HG02938 (cell line): ENCODE data around the gene C19orf81.

Experiments used
- ATAC-seq: cut with Tn5 transposase; IDR thresholded peaks from one replicate; pipeline ENCODE4 v1.9.1; 2021; ENCODE audit warnings: mild to moderate bottlenecking, moderate library complexity; ENCODE audit not compliant: unreplicated experiment

The C19orf81 gene

DNA sequence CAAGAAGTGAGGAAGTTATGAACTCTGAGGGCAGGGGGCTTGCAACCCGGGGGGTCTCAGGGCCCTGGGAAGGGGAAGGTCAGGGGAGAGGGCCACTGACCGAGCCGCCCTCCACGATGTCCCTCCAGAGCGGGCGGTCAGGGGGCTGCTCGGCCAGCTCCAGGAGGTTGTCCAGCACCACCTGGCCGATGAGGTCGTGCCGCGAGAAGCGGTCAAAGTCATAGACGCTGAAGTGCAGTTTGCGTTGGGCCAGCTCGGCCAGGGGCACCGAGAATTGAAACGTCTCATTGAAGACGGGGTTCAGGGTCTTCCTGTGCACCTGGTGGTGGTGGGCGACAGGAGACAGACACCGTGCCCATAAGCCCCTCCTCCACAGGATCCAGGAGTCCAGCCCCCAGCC lies 20.1 kb upstream of the C19orf81 start:
- no peak for ATAC-seq

DNA sequence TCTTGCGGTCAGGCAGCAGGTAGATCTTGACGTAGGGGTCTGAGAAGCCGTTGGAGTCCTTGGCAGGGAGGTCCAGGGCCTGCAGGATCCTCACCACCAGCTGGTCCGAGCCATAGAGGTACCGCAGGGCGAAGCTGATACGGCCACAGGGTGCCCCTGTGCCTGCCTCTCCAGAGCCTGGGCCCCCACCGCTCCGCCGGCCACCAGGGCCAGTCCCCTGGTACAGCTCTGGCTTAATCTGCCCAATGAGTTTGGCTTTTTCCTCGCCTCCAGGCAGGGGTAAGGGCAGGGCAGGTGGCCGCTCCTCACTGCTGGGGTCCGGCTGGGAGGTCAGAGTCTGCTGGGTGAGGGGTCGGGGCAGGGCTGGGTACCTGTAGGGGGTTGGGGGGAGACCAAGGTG lies 19.4 kb upstream of the C19orf81 start:
- no peak for ATAC-seq

DNA sequence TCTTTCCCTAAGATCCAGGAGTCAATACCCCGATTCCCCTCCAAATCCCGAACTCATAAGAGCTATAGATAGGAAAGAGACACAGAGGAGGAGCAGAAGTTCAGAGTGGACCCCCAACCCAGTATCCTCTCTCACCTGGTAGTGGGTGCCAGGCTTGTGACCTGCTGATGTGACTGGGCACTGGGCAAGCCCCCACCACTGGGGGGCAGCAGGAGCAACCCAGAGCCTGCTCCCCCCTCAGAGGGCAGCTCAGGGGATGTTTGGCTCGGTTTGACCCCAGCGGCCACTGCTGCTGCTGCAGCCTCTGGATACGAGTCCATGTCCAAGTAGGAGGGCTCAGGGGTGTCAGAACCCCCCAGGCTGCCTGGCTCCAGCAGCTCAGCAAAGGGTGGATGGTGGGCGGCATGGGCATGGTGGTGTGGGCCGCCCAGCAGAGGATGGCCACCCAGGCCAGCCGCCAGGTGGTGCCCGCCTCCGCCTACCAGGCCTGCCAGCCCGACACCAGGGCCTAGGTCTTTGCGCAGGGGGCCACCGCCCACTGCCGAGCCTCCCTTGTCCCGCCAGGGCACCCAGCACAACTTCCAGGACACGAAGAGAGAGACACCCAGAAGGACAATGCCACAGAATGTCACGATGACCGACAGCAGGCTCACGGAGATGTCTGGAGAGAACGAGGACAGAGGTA lies 17.0 kb upstream of the C19orf81 start:
- no peak for ATAC-seq

DNA sequence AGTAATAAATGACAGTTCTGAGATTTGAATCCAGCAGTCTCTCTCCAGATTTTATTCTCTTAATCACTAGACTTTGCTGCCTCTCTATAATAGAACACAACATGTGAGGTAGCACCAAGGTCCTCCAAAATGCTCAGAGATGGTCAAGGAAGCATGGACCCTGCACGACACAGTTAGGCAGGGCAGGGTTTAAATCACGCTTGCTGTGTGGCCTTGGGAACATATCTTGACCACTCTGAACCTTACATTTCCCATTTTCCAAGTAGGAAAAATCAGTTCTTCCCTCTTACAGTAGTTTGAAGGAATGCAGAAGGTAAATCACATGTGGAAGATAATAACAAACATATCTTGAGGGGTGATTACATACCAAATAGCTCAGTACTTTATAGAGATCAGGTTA lies 15.9 kb upstream of the C19orf81 start:
- no peak for ATAC-seq

DNA sequence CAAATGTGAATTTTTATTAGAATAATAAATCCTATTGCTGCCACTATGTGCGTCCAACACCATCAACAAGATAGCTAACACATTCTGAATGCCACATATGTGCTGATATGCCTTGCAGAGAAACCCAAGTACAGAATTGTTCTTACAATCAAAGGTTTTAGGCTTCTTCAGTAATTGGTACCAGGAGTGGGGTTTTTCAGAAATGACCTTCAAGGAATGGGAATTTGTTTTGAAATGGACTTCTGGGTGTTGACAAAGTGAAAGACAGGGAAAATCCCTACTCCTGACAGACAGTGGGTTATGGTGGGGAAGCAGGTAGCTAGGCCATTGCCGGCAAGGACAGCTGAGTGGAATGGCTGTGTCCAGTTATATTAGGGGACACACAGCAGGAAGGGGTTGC lies 15.3 kb upstream of the C19orf81 start:
- ATAC-seq, result no peak

DNA sequence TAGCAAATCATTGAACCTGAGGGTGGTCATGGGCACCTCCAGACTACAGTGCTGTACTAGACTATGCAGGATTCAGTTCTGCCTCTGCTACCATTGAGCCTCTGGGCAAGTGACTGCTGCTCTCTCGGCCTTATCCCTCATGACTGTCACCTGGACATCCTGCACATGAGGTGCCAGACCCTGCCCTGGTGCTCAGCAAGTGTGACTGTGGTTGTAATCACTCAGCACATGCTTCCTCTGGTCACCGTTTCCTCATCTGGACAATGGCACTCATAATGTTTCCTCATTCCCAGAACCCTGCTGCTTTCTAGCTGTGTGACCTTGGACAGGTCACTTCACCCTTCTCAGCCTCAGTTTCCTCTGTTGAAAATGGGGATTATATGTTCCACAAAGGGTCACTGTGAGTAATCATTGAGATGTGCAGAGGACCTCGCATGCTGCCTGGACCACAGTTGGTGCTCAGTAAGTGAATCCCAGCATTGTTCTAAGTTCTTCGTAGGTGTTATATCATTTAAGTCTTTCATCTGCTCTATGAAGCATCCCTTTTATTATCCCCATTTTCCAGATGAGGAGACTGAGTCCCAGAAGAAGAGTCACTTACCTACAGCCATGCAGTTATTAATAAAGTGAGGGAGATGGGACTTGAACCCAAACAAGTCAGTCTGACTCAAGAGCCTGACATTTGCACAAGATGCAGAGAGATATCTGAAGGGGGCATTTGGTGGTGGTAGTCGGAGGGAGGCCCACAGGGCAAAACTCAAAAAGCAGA lies 12.7 kb upstream of the C19orf81 start:
- ATAC-seq, result no peak

DNA sequence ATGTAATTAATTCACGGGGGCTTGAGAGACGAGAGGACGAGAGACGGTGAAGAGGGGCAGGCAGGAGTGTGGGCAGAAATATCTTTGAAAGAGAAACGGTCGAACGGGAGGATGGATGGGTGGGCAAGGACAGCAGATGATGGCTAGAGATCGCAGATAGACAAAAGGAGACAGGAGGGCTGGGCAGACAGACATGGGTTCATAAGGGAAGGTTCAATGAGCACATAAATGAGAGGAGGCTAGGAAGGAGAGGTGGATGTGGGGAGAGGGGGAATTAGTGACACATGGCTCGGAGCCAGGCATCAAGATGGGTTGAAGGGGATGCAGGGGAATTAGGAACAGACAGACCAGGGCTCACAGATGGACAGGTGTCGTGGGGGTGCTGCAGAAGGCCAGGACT lies 10.6 kb upstream of the C19orf81 start:
- no peak for ATAC-seq

DNA sequence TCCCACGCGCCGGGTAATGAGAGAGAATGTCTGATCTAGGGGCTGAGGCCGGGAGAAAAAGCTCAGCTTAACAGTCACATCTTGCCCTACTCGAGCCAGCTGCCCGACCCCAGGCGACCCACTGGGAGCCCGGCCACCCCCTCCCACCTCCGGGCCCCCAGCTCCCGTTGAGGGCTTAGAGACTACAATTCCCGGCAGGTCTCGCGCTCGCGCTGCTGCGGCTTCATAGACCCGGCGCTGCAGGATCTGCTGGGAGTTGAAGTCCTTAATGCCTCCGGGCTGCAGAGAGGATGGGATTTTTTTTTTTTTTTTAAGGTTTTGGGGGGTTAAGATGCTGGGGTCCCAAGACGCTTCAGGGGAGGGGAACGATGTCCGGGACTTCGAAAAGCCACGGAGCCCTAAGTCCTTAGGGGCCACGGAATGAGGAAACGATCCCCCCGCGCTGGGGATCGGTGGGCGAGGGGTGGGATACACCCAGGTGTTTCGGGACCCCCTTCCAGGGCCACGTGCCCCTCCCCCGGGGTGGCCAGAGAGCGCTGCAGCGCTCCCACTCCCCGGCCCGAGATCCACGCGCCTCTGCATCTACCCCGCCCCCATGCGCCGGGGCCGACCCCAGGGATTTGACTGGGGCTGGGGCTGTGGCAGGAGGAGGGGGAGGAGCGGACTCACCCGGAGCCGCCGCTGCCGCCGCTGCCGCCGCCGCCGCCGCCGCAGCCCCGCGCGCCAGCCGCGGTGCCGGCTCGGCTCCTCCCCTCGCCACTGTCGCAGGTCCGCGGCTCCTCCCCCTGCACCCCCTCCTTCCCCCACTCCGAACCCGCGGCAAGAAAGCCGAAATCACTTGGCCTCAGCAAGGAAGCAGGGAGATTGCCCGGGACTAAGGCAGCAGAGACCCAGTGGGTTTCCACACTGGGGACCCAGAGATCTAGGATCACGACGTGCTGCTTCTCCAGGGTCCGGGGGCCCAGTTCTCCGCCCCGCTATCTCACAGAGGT lies 9.8 kb upstream of the C19orf81 start, which contains the start of gene SYT3:
Gene SYT3, minus strand, starts transcription at position 761 of the 992 bp plus-strand sequence. CDS start 2,470 bp downstream, outside the sequence.
- no peak for ATAC-seq

DNA sequence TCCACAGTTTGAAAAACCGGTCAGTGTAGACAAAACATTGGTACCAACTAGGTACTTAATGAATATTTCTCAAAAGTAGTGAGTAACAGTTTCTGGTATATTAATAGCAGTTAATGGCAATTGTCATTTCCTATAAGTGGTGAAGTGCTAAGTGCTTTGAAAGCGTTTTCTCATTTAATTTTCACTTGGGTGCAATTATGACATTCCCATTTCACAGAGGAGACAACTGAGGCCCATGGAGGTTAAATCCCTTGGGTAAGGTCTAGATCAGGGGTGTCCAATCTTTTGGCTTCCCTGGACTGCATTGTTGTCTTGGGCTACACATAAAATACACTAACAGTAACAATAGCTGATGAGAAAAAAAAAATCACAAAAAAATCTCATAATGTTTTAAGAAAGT lies 8.9 kb upstream of the C19orf81 start:
- no peak for ATAC-seq

DNA sequence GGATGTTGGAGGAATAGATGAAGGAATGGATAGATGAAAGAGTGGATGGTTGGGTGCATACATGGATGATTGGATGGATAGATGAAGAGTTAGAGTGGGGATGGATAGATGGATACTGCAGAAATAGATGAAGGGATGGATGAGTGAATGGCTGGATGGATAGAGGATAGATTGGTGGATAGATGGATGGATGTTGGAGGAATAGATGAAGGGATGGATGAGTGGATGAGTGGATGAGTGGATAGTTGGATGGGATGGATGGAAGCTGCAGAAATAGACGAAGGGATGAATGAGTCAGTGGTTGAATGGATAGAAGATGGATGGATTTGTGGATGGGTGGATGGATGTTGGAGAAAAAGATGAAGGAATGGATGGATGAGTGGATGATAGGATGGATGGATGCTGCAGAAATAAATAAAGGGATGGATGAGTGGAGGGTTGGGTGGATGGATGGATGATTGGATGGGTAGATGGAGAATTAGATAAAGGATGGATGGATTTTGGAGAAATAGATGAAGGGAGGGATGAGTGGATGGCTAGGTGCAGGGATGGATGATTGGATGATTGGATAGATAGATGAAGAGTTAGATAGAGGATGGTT lies 4.8 kb upstream of the C19orf81 start:
- no peak for ATAC-seq

DNA sequence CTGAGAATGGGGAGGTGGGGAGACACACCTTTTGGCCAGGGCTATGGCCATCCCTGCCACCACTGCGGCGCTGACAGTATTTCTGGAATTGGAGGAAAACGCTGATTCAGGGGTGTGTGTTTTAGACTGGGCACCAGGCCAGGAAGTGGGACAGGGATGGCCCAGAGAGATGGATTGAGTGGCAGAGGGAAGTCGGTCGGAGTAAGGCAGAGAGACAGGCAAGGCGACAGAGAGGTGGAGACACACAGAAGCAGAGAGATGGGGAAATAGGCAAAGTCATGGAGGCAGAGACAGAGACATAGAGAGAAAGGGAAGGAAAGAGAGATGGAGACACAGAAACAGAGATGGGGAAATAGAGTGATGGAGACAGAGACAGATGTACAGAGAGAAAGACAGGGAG lies 4.1 kb upstream of the C19orf81 start:
- ATAC-seq, result no peak

DNA sequence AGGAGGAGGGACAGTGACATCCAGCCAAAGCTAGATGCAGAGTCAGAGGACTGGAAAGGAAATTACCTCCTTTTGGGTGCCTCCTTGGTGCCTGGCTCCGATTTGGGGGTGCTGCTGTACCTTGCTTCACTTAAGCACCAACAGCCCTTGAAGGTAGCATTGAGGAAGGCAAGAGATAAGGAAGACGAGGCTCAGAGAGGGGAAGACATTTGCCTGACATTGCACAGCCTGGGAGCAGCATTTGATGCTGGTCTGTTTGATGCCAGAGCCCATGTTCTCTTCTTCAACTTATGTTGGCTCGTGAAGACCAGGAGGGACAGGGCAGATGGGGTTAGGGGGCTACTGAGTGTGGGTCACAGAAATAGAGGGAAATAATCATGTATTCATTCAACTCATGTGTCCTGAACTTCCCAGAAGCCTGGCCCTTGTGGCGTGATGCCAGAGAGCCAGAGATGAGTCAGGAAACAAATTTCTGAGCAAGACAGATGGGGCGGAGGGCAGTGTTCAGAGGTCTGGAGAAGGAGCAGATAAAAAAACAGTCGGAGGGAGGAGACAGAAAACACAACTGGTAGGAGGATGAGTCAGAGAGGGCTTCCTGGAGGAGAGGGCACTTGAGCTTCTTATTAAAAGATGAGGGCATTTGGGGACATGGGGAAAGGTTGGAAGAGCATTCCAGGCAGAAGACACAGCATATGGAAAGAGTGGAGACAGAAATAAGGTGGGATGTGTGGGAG lies 3.0 kb upstream of the C19orf81 start:
- no peak for ATAC-seq

DNA sequence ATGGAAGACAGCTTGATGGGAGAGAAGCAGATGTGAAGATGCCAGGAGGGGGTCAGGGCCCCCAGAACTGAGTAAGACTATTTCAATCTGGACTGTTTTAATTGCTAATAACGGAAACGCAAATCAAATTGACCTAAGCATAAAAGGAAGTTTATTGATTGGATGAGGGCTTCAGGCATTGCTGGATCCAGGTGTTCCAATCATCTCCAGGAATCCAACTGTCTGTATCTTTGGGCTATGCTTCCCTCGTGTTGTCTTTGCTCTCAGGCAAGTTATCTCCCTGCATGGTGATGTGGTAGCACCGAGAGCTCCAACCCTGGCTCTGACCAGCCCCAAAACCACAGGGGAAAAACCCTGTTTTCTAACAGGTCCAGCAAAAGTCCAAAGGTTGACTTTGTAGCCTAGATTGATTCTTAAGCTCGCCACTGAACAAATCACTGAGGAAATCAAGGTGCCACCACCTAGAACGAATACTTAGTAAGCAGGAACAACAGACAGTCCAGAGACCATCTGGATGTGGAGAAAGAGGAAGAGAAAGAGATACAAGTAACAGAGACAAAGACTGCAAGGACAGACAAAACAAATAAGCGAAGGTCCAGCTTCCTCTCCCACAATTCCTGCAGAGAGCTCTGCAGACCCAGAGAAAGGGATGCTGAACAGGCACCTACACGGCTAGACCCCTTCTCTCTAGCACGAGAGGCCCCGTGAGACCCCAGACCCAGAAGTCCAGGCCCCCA lies 1.2 kb upstream of the C19orf81 start:
- ATAC-seq, result no peak

DNA sequence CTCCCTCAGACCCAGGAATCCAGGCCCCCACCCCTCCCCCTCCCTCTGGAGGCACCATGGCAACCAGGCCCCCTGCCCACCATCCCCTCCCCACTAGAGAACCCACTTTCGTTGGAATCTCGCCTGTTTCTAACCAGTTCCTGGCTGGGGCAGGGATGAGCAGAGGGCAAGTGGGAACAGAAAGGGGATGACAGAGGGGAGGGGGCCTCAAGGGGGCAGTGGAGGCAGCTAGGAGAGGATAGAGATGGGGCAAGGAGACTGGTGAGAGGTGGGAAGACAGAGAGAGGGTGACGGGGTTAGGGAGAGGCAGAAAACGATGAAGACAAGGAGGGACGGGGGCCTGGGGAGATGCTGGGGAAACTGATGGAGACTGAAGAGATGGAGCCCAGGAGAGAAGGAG lies 586 bp upstream of the C19orf81 start:
- no peak for ATAC-seq

DNA sequence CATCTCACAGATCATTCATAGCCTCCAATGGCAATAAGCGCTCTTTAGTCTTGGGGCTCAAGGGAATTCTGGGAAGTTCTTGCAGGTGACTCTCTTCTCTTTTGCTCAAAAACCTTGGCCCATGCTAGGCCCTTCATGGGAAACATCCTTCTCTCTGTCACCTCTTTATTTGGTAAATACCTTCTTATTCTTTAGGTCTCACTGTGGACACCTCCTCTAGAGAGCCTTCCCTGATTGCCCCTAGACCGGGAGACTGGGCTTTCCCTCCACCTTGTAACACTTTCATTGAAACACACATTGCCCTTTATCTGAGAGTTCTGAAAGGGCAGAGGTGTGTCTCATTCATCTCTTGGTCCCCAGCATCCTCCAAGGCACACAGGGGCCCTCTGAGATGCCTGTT lies 1.9 kb downstream of the C19orf81 start:
- no peak for ATAC-seq

DNA sequence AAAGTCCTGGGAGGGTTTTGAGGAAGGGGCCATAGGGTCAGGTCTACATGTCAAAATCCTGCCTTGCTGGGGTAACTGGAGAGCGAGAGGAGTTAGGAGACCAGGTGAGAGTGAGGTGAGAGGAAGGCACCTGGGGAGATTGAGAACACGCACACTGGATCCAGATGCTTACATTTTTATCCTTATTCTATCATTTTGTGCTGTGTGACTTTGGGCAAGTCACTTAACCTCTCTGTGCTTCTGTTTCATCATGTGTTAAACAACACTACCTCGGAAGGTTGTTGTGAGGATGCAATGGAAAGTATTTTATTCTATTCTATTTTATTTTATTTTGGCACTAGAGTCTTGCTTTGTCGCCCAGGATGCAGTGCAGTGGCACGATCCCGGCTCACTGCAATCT lies 3.5 kb downstream of the C19orf81 start:
- ATAC-seq, result no peak

DNA sequence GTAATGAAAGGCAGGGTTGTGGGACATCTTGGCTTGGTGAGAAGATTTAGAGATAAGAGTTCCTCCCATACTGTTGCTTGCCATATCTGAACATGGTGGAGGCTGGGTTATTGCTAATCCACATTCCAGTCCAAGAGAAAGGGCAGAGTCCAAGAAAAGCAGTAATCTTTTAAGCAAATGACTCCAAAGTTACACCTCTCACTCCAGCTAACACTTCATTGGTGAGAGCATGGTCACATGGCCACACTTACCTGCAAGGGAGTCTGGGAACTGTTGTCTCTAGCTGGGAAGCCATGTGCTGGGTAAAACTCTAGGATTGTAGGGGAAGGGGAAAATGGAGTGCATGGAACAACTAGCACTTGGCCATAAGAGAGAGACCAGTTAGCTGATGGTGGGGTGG lies 5.6 kb downstream of the C19orf81 start:
- ATAC-seq, result no peak

DNA sequence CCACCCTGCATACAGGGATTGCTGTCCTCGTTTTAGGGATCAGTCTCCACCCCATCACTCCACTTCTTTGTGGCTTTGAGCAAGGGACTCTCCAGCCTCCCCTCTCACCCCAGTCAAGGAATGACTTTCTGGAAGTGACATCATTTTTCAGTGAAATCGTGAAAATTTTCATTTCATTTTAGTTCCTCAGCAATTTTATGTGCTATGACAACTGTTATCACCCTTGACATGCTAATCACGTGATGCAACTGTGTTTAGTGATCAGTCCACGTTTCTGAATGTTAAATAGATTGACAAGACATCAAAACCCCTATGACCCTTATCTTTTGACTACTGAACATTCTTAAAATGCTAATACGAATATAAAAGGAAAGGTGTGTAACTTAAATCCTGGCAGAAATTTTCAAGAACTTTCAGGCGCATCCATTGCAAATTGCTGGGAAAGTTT lies 8.0 kb downstream of the C19orf81 start:
- ATAC-seq, result no peak

DNA sequence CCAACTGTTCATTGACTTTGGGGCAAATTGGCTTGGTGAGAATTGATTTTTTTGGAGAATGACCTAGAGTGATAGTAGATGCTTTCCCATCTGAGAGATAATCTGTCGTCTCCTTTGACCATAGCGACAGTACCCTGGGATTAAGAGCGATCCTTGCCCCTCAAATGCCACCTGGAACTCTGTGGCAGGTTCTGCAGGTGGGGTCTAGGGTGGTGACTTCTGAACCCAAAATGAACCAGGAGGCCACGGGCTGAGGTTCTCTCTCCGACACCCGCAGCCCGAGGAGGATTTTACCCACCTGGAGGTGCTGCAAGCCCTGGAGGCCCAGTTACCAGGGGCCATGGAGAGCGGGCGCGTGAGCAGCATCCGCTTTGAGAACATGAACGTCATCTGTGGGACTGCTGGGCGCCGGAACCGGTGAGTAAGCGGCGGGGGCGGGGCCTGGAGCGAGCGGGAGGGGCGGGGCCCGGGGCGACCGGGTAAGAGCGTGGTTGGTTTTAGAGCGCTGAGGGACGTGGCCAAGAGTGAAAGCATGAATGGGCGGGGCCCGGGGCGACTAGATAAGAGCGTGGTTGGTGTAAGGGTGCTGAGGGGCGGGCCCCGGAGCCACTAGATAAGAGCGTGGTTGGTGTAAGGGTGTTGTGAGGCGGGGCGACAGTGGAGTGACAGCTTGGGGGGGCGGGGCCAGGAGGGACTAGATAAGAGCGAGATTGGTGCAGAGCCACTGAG lies 8.6 kb downstream of the C19orf81 start:
- no peak for ATAC-seq
